Kidney capillary endothelial cell (primary cell): Measurements from ENCODE around the gene GFI1B.
"Not testable (repeated sequence)": the region's sequence is repeated elsewhere in the genome, so short reads cannot be mapped to it uniquely, and the experiment has no call there.

Source experiments
- DNase-seq: peaks from one replicate; pipeline ENCODE4 v3.0.0-alpha.2; 2018; ENCODE audit warnings: low spot score

The GFI1B gene

DNA sequence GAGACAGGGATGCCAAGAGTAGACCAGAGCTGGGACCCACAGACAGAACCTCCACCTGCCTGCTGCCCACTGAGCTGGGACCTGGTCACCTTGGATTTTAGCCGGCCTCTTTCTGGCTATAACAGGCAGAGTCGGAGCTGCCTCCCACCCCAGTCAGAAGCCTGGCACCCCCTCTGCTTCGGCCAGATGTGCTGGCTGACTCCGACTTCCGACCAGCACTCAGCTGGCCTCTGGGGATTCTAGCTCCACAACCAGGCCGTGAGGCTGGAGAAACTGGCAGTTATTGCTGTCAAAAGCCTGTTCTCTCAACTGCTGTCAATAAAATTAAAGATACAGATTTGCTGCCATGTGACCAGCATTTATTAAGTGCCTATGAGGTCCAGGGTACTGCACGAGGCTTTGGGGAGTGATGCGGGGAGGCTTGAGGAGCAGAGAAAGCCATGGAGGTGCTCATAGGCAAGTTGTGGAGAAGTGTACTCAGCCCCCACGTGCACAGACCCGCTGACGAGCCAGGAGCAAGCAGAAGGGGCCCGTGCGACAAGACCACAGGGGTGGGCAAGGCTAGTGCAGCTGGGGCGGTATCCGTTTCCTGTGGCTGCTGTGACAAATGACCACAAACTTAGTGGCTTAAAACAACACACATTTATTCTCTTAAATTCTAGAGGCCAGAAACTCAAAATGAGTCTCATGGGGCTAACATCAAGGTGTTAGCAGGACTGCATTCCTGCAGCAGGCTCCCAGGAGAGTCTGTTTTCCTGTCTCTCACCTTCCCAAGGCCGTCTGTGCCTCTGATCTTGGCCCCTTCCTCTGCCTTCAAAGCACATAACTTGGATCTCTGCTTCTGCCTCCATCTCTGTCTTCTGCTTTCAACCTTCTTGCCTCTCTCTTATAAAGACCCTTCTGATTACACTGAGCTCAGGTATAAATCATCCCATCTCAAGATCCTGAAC, 13.1 kb downstream of the GFI1B start:
- DNase-seq = no peak

DNA sequence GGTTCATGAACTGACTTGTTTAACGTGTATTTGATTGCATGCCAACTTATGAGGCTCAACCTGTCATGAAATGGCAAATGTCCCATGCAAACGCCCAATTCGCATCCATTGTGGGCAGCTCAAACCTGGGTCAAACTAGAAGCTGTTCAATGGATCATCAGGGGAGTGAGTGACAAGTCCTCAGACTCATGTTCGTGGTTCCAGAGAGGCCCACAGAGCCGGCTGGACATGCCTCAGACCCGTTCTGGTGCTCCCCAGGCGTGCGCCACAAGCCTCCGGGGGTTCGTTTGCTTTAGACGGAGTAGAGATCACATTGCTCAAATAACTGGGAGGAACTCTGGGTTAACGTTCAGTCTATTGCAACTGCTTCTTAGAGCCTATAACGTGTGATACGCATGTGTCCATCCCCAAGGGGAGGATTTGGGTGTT, 15.0 kb downstream of the GFI1B start:
- DNase-seq = no peak

DNA sequence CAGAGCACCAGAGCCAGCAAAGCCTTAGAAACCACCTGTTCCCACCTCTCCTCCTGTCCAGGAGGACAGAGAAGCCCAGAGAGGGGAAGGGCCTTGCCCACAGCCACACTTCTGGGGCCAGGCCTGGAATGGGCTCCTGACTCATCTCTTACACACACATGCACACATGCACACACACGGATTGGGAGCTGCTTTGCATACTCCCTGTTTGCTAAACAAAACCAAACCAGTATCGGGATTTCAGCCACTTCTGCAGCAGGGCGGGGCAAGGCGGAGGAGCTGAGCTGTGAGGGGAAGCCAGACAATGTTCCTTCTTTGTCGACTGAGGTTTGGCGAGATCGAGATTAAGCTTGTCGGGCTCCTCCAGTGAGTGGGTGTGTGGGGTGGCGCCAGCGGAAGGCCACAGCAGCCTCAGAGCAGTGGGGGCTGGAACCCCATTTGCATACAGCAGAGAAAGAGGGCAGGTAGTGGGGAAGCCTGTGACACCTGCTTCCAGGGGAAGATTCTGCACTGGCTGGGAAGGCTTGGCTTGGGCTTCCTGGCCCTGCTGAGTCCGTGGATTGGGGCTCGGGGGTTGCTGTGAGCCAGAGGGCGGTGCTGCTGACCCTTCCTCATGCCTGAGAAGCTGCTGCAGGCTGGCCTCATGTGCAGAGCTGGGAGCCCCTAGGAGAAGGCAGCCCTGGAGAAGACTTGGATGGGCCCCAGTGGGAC, 16.1 kb downstream of the GFI1B start:
- no peak for DNase-seq

DNA sequence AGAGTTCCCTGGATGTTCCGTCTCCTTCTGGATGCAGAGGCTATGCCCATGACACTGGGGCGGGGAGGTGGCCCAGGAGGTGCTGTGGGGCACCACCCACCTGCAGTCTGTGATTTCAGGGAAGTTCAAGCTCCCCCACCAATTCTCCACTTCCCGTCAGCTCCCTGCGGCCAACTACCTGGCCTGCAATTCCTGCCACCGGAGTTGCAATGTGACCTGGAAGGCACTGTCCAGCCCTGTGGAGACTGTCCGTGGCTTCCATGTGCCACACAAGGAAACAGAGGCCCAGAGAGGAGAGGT, 16.6 kb downstream of the GFI1B start:
- DNase-seq = no peak

DNA sequence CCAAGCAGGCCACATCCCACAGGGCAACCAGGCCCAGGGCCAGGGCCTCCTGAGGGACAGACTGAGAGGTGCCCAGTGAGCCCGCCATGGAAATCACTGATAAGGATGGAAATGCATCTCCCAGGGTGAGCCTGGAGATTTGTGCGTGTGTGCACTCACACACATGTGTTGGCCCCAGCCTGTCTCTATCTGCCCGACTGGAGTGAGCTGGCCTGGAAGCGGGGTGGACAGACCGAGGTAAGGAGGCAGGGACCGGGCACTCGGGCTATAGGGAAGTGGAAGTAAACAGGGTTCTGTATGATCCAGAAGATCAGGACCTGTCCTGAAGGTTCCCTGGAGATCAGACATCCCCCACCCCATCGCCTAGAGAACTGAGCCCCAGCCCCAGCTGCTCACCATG, 17.4 kb downstream of the GFI1B start:
- no peak for DNase-seq

DNA sequence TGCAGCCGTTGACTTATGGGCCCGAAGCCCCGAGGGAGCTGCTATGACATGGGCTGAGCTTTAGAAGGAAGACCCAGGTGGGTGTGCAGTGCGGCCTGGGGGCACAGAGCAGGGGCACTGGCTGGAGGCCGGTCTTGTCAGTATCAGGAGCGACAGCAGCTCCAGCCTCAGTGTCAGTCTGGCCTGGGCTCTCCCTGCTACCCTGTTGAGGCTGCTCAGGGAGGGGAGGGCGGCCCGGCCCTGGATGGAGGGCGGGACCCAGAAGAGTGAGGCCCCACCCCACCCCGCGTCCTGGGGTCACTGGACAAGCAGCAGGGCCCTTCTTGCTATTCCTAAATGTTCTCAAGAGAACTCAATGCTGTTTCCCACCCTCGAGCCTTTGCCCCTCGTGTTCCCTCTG, 18.0 kb downstream of the GFI1B start:
- no peak for DNase-seq

DNA sequence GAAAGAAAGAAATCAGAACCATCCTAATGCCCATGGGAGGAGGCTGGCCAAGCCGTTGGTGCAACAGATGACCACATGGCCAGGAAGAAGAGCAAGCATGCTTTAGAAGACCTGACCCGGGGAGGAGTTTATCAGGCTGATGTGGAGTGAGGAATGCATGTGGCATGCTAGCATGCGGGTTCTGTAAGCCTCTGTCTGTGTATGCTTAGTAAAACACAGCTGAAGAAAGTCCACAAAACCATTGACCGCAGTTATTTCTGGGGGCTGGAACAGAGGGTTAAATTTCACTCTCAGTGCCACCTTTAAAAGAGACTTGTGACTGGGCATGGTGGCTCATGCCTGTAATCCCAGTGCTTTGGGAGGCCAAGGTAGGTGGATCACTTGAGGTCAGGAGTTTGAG, 19.1 kb downstream of the GFI1B start:
- no peak for DNase-seq

DNA sequence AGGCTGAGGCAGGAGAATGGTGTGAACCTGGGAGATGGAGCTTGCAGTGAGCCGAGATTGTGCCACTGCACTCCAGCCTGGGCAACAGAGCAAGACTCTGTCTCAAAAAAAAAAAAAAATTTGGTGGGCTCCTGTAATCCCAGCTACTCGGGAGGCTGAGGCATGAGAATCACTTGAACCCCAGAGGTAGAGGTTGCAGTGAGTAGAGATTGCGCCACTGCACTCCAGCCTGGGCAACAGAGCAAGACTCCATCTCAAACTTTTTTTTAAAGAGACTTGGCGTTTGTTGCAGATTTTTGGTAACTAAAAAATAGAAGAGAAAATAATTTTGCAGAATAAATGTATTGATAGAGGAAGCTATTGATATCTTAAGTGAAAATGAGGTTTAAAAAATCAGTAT, 19.7 kb downstream of the GFI1B start:
- not testable (repeated sequence) for DNase-seq

DNA sequence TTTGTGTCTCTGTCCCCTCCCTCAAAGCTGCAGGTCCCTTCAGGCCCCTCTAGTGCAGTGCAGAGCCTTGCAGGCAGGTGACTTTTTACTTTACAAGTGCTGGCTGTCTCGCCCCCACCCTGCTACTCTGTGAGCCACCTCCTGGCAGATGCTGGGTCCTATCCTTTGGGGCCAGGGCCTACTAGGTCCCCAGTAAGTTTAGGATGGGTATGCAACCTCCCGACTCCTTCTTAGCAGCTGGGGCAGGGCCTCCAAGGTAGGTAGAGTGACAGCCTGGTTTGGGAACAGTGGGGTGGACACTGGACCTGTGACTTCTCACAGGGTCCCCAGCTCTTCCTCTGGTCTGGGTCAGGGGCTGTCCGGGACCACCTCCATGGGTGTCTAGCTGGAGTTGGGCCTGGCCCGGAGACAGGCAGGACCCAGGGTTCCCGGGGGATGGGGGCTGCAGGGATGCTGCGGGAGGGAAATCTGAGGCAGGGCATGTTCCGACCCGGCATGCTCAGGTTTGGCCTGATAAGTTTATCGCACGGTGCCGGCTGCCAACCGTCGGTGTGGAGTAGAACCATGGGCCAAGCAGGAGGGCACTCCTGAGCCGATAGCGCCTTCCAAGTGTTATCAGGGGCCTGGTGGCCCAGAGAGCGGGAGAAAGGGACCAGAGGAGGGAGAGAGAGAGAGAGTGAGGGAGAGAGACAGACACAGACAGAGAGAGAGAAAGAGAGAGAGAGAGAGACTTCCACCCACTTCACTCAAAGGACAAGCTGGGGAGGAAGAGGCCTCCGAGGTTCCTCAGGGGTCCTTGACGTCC, 20.5 kb downstream of the GFI1B start:
- no peak for DNase-seq

DNA sequence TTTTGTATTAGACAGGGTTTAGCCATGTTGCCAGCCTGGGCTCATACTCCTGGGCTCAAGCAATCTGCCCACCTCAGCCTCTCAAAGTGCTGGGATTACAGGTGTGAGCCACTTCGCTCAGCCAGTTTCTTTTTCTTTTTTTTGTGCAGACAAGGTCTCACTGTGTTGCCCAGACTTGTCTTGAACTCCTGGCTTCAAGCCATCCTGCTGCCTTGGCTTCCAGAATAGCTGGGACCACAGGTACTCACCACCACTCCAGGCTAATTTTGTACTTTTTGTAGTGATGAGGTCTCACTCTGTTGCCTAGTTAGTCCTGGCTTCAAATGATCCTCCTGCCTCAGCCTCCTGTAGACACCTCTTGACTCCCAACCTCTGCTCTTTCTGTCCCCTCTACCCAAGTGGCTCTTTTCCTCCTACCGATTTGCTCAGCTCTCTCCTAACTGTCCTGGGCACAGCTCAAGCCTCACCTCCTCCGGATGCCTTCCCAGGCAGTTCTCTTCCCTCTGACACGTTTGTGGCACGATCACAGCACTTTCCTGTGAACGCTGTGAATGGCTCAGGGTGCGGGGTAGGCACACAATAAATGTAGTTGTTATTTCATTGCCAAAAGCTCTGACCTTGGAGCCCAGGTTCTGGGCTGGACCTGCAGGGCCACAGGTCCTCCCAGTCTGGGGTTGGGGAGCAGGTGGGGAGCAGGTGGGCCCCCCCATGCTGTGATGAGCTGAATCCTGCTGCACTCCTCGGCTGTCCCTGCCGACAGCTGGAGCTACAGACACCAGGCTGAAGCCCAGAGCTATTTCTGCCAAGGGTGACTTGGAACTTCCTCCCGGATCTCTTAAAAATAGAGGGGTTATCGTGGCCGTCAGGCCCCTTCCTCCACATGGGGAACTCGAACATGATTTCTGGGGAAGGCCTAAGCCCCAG, 23.9 kb downstream of the GFI1B start:
- DNase-seq = no peak

DNA sequence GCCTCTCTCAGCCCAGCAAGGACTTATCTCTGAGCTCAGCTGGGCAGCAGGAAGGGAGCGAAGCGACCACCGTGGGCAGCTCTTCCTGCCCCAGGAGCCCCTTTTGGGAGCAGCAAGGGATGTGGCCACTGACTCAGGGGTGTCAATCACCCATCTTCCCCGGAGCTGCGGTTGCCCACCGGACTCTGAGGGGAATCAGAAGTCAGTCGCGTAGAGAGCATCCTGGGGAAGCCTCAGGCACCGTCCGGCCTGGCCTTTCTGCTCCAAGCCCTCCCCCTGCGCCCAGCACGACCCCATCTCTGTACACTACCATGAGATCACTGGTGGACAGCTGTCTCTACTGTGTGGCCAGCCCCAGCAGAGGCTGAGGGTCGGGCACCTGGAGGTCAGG, 24.6 kb downstream of the GFI1B start:
- DNase-seq = no peak

DNA sequence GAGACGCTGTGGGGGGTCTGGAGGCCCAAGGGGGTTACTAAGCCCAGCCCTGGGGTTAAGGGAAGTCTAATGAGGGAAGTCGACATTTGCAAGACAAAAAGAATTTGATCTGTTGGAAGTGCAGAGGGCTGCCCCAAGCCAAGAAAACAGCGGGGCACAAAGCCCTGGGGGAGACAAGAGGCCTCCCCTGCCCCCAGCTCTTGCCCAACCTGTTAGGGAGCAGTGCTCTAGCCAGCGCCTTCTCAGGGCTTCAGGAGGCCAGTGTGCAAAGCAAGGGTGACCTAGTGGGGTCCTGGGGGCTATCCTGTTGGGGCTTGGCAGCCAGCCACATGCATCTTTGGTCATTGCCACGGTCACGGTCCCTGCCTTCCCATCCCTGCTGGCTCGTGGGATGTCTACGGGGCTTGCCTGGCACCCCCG, 25.2 kb downstream of the GFI1B start:
- DNase-seq = no peak

DNA sequence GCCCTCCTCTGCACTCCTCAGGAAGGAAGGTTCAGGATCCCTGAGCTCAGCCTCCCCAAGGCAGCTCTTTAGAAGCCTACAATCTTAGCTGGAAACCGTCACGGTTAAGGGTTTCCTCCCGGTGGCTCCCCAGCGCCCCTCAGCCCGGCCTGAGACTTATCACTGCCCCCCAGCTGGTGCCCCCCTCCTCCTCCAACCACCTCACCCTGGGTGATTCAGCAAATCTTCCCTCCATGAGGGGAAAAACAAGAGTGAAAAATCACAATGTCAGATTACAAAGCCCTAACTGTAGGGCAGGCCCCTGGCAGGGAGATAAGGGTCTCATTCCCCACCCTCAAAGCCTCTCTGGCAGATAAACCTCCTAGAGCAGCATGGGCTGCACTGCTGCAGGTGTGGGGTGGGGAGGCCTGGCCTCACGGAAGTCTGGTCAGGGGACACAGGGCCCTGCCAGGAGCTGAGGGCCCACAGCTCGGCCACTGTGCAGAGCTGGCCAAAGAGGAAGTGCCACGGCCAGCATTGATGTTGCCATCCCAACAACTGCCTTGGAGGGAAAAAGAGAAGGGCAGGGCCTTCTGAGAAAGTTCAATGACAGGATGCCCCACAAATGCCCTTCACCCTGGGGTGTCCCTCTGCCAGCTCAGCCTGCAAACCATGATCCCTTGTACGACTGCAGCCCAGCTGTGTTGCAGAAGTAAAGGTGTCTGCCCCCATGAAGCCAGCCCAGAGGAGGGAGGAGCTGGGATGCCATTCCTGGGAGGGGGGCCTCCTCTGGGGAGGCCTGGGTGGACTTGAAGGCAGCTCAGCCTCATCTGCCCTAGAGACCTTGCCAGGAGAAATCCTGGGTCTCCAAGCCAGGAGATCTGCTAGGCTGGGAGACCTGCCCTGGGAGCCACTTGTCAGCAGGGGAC, 25.9 kb downstream of the GFI1B start:
- DNase-seq = no peak

DNA sequence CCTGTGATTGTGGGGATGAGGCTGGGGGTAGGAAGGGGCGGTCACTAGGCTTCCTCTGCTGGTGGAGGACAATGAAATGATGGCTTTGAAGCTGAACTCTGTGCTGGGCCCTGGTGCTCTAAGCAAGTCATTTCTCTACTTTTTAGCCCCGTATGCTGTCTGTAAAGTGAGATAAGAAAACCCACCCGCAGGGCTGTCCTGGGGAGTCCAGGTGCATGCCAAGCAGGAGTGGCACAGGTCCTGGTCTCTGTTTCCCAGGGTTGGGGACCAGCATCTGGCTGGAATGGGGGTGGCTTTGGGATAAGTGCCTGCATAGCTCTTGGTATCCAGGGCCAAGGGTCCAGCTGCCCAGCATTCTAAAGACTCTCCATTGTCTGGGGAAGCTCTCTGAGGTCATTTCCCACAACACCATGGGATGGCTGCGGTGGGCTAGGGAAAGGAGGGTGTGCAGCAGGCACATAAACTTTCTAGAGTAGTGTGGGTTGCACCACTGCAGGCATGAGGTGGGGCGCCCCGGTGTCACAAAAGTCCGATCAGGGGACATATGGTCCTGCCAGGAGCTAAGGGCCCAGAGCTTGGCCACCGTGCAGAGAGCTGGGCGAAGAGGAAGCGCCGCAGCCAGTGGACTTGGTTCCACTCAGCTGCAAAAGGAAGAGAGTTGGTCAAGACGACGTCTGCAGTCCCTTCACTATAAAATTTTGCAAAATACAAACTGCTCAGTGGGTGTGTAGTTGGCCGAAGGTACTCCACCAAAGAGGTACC, 26.7 kb downstream of the GFI1B start:
- DNase-seq = no peak

DNA sequence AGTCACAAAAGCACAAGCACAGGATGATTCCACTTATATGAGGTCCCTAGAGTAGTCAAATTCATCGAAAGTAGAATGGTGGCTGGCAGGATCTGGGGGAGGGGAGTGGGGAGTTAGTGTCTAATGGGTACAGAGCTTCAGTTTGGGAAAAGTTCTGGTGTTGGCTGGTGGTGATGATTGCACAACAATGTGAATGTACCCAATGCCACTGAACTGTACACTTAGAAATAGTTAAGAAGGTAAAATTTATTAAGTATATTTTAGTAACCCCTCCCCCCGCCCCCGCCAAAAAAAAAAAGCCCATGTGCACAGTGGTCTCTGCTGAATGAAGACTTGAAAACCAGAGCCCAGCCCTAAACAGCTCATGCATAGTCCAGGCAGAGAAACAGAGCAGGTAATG, 27.5 kb downstream of the GFI1B start:
- no peak for DNase-seq

DNA sequence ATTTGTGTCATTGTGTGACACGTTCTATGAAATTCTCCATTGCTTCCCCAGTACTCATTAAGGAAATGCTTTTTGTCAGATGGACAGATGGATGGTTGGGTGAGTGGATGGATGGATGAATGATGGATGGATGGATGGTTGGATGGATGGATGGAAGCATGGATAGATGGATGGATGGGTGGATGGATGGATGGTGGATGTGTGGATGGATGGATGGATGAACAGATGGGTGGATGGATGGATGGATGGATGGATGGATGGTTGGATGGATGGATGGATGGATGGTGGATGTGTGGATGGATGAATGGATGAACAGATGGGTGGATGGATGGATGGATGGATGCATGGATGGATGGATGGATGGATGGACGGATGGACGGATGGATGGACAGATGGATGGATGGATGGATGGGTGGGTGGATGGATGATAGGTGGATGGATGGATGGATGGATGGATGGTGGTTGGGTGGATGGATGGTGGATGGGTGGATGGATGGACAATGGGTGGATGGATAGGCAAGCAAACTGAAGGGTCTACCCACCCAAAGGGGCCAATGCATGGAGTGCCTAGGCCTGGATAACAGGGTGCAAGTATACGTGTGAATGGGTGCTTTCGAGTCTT, 28.3 kb downstream of the GFI1B start:
- no peak for DNase-seq

DNA sequence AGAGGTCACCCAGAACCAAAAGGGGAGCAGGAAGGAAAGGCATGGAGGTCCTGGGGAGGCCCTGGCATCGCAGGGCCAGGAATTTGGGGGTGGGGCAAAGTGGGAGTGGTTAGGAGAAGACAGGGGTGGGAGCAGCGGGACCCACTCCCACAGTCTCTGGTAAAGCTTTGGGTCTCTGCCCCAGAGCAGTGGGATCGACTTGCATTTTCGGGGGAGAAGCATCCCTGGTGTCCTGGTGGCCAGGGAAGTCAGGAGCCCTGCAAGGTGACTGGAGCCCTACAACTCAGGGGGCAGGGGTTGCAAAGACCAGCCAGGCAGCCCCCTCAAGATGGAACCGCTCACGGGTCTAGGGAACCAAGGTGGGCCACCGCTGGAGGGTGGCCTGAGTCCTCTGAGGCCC, 29.9 kb downstream of the GFI1B start:
- no peak for DNase-seq

DNA sequence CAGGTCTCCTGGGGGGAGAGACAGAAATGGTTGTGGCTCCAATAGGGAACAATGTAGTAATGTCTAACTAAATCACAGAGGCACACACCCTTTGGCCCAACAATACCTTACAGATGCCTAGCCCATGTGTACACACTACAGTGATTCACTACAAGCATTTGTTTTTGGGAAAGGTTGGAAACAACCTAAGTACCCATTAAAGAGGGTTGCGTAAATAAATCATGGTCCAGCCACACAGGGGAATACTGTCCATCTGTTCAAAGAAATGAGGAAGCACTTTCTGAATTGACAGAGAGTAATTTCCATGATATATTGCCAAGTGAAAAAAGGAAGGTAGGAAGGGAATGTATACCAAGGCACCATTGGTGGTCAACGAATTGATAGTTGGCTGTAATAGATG, 30.3 kb downstream of the GFI1B start:
- no peak for DNase-seq

DNA sequence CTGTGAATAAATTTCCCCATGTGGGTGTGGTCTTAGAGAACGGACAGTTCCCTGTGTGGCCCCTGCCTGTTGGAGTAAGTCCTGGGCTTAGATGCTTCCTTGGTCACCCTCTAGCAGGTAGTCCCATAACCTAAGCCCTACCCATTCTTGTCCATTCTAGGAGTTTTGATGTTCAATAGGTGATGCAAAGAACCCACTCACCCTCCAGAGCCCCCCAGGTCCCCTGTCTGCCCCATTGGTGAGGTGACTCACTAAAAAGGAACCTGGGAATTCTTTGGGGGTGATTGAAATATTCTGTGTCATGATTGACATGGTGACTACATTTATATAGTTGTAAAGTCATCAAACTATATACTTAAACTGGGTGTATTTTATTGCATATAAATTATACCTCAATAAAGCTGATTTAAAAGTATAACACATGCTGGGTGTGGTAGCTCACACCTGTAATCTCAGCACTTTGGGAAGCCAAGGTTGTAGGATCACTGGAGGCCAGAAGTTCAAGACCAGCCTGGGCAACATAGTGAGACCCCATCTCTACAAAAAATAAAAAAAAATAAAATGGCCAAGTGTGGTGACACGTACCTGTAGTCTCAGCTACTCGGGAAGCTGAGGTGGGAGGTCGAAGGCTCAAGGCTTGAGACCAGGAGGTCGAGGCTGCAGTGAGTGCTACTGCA, 31.6 kb downstream of the GFI1B start:
- DNase-seq = no peak
